HUDEP-2 (cell line): Measurements from ENCODE around the gene FBXO30.

Source experiments
- DNase-seq, 76 experiments: peaks; one replicate each; lab custom pipeline; 2025; ENCODE audit not compliant: unreplicated experiment in 76 of 76; lab: John Stamatoyannopoulos, UW

The FBXO30 gene

DNA sequence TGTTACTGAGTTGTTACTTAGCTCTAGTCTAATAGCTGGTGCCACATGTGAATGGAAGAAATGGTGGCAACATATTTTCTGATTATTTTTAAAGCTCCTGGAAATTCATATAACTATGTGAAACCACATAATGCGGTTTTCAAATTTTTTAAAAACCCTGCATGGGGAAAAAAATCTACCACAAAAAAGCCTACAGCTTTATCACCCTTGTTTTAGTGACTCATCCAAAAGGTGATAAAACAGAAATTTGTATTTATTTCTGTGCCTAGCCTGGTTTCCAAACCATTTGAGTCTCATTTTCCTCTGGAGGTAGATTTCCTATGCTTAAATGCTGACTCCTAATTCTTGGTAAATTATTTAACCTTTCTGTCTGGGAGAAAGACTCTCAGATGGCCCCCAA is 5.4 kb upstream of the FBXO30 start:
- DNase-seq = no peak

DNA sequence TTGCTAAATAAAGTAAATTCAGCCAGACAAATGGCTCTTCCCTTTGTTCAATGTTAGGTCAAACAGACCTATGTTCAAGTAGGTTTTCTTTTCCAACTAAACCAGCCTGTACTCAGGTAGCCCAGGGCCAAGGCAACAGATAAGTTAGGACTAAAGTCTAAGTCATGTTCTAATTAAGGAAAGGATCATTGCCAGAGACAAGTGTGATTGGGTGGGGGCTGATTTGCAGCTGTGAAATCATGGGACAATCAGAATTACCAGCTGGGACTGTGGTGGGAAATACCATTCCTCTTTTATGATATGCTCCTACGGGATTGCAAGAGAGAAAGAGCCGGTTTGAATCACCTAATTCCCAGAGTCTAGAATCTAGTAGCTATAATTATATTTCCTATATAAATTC is 4.2 kb upstream of the FBXO30 start:
- no peak for DNase-seq

DNA sequence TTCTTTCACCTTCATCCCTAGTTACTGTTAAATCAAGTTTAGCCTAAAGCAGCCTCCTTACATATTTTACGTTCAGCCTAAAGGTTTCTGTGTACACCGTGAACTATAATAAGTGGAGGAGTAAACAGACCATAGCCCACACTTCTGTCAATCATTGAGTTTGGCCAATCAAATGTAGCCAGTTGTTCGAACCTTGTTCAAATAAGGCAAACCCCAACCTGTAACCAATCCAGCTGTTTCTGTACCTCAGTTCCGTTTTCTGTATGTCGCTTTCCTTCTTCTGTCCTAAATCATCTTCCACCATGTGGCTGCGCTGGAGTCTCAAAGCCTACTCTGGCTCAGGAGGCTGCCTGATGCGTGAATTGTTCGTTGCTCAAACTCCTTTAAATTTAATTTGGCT is 1.8 kb upstream of the FBXO30 start:
- DNase-seq = no peak

DNA sequence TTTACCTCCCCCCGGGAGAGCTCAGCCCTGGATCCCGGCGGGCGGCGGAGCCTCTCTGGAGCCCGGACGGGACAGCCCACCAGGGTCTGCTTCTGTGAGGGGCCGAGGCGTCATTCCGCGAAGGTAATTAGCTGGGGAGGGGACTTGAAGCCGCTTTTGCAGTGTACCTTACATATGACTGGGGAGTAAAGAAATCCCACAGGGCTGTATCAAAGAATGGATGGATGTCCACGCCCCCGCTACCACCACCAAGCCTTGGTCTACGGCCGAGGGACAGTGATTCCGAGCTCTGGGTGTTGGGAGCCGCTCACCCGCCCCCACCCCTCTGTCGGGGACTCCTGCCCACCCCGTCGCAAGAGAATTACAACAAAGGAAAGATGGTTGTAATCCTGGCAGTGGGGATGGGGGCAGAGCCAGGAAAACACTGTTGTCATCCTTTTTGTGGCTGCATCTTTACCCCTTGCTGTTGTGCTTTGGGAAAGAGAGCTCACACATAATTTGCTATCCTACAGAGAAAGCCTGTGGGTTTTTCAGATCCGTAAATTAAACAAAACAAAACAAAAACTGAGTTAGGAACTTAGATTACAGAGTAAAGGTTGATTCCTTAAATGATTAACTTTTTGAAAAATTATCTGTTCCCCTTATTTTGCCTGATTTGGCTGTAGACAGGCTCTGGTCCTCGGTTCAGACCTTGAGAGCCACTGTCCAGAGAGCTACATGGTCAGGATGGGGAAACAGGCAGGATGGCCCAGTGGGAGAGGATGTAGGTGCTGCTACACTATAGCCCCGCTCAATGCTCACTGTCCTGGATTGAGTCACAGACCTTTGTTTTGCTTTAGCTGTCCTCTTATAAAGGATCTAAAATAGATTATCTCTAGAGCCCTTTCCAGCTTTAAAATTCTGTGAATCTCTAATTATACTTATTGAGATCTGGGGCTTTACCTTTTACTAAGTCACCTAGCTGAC is 997 bp upstream of the FBXO30 start:
- DNase-seq = peak in 4 of 76 experiments; percentile 13 to 91 (median 36)

DNA sequence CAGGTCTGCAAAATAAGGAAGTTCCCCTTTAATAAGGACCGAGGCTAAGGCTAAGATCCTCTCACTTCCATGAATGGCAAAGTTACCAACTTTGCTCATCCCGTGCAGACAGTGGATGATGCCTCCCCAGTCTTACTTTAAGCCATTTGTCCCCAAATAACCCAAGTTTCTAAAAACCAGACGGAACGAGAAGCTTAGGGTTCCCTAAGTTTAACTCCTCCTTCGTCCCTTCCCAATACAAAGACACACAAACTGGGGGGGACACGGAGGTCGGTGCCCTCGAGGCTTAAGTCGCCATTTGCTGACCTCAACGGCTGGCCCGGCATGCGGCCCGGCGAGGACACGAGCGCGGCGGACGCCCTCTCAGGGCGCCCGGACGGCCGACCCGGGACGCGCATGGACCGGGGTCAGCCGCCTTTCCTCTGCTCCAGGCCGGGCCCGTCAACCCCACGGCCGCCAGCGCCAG is 527 bp downstream of the FBXO30 start:
- peak in 42 of 76 experiments; percentile 10 to 75 (median 46) for DNase-seq

DNA sequence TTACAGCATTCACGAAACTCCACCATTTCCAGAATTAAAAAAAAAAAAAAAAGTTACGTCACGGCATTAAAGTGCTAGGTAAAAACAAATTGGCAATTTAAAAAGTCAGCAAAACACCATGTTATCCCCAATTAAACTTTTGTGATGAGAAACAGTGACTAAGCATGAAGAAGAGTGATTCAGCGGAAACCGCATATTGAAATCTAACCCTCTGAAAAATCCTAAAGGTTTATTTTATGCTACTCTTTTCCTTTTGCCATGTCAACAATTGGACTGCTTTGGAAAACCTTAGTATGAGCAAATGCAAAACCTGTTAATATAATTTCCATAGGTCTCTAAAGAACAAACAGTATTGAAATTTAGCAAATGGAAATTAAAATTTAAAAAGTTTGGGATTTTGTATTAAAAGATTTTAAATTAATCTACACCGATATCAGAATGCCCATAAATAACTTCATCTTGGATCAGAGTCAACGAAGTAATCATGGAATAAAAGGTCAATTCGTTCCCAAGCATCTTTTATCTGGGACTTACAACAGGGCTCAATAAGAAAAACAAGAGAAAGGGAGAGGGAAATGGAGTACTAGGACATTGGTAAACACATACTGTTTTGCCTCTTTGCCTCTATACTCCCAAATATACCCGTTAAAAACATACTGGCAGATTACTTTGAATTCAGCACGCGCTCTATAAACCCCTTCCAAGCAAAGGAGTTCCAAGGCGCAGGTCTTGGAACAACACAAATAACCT is 1.1 kb downstream of the FBXO30 start:
- peak in 18 of 76 experiments; percentile 7 to 51 (median 32) for DNase-seq

DNA sequence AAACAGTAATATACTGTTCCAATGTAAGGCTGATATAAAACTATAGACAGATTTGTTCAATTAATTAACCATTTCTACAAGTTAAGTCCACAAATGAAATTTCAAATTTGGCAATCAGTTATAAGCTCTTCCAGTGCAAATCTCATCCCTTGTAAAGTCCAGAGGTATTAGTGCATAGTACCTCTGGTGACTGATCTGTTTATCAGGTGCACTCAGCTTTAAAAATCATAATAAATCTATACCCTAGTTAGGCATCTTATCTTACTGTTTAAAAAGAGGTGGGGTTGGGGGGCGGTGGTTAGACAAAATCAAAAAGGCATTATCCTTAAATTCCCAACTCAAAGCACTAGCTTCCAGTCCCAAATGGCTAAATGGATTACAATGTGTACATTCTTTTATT is 2.9 kb downstream of the FBXO30 start:
- no peak for DNase-seq

DNA sequence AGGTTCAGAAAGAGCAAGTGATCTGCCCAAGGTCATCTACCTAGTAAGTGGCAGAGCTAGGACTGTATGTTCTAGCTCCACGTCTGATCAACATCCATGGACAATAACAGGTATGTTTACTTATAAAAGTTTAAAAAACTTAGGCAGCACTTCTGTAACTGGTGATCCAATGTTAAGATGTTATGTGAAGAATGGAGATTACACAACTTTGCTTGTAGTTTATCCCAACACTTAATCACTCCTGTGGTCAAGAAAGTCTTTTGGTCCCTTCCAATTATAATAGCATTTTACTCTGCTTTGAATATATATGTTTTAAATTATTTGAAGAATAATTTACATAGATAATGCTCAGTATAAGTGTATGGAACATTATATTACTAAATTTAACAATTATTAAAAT is 4.8 kb downstream of the FBXO30 start:
- no peak for DNase-seq

DNA sequence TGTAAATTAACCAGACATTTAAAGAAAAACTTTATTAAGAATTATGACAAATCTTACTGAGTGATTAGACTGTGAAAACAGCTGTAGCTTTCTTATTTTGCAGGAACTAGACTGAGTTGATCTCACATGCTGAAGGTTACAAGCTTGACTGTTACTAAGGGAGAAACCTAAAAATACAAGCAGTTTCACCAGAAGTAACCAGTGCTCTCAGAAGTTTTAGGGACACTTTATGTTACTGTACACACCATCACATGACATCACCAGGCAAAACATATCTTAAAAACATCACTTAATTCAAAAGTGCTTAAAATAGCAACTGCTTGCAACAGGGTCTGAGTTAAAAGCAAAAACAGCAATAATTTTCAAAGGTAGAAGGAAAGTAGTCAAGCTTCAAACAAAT is 5.4 kb downstream of the FBXO30 start:
- no peak for DNase-seq

DNA sequence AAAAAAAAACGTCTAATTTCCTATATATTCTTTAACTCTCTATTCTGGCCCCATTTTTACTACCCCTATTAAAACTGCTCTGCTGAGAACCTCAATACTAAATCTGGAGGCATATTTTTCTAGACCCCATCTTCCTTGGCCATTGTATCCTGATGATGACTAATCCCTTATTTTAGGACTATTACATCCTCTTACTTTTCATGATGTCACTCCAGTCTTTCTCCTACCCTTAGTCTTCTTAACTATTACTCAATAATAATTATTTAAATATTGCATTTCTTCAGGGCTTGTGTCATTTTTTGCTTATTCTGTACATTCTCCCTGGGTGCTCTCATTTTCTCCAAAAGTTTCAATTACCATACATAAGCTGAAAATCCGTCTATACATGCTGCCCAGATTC is 6.4 kb downstream of the FBXO30 start:
- DNase-seq = no peak

DNA sequence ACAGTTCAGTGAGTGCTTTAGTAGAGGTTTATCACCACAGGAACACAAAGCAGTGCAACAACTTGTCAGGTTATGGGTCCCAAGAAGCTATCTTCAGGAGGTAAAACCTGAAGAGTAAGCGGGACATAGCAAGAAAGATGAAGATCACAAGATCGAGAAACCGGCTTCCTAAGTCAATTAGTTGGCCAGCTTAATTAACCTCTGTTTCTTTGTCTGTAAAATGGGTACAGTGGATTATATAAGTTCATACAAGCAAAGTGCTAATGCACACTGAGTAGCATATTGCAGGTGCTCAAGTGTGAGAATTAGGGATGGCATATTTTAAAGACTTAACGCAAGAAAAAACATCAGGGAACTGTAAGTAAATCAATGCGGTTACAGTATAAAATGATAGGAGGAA is 12.5 kb downstream of the FBXO30 start:
- DNase-seq = no peak

DNA sequence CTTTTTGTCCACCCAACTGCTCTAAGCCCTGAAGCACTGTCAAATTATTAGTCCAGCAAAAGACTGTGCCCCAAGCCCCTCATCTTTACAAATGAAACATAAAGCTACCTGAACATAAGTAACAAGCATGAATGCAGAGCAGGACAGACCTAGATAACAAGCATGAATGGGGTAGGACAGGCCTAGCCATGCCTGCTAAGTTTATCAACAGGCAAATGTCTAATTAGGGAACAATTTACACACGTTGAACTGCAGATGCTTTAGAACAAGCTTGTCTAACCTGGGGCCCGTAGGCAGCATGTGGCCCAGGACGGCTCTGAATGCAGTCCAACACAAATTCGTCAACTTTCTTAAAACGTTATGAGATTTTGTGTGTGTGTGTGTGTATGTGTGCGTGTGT is 13.6 kb downstream of the FBXO30 start:
- no peak for DNase-seq

DNA sequence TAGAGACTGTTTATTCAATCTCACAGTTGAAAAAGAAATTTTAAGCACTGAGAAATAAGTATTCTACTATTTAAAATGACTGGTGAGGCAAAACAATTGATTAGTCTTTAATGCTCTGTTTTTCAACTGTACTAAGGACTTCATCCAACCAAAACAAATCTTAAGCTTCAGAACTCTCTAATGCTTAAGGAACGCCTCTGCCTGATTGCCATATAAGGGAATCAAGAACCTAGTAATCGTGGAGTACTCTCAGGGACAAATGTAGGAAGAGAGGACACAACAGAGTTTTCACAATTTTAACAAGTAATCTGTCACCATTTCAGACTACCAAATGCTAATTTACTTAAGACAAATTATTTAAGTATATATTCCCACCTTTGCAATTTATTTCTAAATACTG is 16.1 kb downstream of the FBXO30 start:
- no peak for DNase-seq

DNA sequence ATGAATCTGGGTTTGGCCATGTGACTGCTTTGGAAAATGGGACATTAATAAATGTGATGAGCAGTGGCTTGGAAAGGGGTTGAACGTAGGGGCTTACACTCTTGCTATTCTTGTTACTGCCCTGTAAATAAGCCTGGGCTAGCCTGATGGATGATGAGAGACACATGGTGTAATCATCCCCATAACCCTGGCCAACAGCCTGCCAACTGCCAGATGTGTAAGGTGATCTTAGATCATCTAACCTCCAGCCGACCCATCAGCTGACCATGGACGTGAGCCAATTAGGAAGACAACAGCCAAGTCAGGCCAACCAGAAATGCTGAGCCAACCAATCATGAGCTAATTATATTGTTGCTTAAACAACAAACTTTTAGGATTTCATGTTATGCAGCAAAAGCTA is 25.2 kb downstream of the FBXO30 start:
- peak in 31 of 76 experiments; percentile 1 to 69 (median 26) for DNase-seq

DNA sequence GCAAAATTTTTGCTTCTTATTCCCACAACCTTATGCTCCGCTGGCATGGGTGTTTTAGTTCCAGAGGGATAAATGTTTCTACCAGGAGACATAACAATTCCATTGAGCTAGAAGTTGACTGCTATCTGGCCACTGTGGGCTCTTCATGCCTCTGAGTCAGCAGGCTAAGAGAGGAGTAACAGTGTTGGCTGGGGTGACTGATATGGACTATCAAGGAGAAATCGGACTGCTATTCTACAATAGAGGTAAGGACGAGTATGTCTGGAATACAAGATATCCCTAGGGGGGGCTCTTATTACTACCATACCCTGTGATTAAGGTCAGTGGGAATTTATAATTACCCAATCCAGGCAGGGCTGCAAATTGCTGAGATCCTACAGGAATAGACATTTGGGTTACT is 26.9 kb downstream of the FBXO30 start:
- peak in 26 of 76 experiments; percentile 4 to 77 (median 39) for DNase-seq

DNA sequence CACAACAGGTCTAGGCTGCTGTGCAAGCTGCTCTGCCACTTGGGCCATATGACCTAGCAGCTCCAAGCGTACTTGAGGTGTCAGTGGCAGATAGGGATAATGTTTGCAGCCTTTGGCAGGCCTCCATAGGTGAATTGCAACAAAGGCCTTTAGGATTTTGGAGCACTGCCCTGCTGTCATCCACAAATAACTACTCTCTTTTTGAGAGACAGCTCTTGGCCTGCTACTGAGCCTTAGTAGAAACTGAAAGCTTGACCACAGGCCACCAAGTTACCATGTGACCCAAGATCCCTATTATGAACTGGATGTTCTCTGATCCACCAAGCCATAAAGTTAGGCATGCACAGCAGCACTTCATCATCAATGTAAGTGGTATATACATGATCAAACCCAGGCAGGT is 29.9 kb downstream of the FBXO30 start:
- peak in 10 of 76 experiments; percentile 7 to 53 (median 20) for DNase-seq

DNA sequence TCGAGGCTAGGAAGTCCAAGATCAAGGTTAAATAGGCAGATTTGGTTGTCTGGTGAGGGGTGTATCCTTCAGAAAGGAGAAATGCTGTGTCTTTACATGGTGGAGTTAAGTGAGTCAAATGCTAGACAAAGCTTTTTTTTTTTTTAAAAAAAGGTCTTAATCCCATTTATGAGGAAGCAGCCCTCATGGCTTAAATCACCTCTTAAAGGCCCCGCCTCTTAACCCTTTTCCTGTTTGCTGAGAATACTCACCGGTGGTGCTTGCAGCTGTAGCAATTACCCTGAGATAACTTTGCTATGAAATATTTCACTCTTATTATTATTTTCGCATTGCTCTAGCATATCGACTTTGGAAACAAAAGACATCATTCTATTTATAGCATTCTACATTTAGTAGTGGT is 30.8 kb downstream of the FBXO30 start:
- no peak for DNase-seq

DNA sequence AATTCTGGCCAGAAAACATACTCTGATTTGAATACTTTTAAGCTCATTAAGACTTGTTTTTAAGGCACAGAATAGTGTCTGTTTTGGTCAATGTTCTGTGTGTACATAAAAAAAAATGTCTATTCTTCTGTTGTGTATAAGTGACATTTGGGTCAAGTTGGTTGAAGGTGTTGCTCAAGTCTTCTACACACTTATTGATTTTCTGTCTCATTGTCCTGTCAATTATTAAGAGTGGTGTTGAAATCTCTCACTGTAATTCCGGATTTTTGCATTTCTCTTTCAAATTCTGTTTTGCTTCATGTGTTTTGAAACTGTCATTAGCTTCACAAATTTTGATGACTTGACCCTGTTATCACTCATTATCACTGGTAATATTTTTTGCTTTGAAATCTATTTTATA is 41.7 kb downstream of the FBXO30 start:
- no peak for DNase-seq

DNA sequence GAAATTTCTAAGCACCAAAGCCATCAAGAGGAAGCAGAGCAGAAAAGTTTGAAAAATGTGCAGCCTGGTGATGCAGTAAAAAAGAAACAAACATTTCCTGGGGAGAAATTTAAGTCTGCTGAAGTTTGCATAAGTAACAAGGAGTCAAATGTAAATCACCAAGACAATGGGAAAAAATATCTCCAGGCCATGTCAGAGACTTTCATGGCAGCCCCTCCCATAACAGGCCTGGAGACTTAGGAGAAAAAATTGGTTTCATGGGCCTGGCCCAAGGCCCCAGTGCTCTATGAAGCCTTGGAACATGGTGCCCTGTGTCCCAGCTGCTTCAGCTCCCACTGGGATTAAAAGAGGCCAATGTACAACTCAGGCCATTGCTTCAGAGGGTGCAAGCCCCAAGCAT is 49.1 kb downstream of the FBXO30 start:
- no peak for DNase-seq

DNA sequence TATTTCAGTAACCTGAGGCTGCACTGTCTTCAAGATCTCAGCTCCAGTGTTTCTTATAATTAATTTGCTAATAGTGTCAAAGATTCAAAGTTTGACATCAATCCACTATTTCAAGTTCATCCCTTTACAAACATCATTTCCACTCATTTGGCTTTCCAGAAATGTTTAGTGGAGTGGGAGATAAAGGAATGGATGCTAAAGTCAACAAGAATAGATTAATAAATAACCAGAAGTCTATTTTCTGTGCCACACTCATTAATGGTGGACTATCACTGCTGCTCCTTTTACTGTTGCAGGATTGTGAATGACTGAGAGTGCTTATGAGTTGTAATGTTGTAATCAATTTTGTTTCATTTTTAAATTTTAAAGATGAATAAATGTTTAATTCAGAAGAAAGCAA is 50.9 kb downstream of the FBXO30 start:
- DNase-seq = no peak

DNA sequence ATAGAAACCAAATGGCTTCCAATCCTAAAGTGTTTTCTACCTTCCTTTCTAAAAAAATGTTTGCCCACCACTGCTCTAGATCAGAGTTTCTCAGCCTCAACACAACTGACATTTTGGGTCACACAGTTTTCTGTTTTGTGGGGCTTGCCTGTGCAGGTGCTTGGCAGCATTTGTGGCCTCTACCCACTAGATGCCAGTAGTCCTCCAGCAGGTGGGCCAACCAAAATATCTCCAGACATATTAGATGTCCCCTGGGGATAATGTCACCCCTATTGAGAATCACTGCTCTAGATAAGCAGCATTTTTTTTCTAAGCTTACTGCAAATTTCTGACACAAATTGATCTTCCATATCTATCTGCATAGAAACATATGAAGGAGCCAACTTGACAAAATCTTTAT is 53.0 kb downstream of the FBXO30 start:
- DNase-seq = peak in 1 of 76 experiments; percentile 2

DNA sequence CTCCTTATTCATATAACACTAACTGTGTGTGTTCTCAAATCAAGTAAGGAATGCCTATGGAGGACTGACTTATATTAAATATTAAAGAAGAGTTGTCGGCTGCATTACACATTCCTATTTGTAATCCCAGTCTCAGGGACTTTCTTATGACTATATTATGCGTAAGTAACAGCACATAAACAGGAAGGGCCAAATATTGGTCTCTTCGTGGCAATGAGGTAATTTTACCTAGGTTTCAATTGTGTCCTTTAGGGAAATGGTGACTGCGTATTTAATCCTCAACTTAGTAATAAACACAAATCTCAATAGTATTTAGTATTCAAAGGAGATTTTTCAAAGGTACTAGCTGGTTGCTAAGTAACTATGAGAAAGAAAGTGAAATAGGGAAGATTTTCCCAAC is 56.5 kb downstream of the FBXO30 start:
- DNase-seq = no peak
